NCI-H460 (cell line): ENCODE data around the gene GPRC5B. TPM values are rescaled to one million over a fixed set of nuclear protein-coding genes. Genes with fewer than 3 reads are reported as not detected.

Source experiments
- DNase-seq: peaks from one replicate; pipeline ENCODE4 v3.0.0-alpha.2; 2016; ENCODE audit warnings: low read depth; ENCODE audit errors: extremely low read depth
- total RNA-seq: library from RNA; depleted of rRNA; stranded (reverse); fragments of >200 nt; shearing (Covaris generic); gene quantifications from 2 replicates; pipeline ENCODE4 v1.2.3, GENCODE V29; 2014

The GPRC5B gene
- total RNA-seq, 1 experiment from 2014 or later, result 0.10 TPM

DNA sequence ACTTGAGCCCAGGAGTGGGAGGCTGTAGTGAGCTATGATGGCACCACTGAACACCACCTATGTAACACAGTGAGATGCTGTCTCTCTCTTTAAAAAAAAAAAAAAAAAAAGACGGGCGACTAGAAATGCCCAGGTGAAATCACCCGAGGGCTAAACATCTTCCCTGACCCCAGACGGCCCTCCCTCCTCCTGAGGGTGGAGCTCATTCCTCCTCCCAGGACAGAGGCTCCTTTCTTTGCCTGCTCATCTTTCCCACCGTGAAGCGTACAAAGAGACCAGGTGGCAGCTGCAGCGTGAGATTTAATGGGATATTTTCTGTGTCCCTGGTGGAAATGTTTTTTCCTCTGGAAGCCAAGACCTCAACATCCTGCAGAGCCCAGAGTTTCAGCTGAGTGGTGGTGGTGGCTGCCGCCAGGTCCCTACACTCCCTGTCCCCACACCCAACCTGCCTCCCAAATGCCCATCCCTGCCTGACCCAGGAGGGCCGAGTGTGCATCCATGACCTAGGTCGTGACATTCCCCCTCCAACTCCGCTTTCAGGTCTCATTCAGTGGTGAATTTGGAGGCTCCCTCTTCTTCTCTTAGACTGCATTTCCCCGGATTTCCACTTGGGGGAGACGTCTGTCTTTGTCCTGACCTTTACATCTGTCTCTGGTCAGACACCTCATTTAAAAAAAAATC lies 14.4 kb upstream of the GPRC5B start:
- peak; percentile 64 for DNase-seq

DNA sequence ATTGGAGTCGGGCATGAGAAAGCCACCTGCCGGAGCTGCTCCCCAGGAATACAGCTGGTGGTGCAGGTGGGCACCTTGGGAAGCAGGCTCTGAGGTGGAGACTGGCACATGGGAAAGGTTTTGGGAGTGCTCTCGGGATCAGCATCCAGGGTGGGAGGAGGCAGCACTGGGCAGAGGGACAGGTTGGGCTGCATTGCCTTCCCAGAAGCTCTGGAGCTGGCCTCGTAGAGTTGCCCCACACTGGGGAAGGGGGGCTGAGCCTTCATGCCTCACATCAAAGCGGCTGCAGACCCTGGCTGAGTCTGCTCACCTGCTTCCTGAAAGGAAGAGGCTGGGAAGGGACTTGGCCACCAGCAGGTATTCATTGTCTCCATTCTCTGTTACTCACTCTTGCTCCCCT lies 13.5 kb upstream of the GPRC5B start:
- DNase-seq, result no peak

DNA sequence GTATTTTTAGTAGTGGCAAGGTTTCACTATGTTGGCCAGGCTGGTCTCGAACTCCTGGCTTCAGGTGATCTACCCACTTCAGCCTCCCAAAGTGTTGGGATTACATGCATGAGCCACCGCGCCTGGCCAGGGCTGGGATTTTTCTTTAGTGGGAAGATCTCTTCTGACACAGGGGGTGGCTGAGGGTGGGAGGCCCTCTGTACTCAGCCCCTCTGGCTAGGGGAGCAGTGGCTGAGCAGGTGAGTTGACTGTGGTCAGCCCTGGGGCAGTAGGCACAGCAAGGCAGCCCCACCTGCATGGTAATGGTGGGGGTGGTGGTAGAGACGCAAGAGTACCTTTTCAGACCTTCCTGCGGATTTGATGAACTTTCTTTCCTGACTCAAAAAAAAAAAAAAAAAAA lies 12.3 kb upstream of the GPRC5B start:
- no peak for DNase-seq

DNA sequence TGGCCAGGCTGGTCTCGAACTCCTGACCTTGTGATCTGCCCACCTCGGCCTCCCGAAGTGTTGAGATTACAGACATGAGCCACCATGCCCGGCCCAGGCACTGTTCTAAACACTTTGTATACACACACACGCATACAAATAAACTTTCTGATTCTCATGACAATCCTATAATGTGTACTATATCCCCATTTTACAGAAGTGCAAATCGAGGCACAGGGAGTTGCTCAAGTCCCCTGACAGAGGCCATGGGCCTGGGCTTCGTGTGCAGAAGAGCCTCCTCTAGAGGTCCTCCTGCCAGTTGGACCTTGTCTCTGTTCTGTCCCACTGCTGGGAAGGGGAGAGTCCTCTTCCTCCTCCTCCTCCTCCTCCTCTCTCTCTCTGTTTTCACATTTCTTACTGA lies 9.9 kb upstream of the GPRC5B start:
- no peak for DNase-seq

DNA sequence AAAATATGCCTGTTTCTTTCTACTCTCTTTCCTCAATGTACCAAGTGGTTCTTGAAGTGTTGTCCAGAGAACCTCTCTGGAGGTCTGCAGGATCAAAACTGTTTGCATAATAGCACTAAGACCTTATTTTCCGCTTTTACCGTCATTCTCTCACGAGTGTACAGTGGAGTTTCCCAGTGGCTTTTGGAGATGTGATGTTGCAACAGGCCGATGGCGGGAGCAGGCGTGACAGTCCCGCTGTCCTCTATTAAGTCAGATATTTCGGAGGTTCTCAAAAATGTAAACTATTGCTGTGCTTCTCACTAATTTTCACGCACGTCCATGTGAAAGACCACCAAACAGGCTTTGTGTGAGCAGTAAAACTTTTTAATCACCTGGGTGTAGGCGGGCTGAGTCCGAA lies 8.3 kb upstream of the GPRC5B start:
- DNase-seq, result no peak

DNA sequence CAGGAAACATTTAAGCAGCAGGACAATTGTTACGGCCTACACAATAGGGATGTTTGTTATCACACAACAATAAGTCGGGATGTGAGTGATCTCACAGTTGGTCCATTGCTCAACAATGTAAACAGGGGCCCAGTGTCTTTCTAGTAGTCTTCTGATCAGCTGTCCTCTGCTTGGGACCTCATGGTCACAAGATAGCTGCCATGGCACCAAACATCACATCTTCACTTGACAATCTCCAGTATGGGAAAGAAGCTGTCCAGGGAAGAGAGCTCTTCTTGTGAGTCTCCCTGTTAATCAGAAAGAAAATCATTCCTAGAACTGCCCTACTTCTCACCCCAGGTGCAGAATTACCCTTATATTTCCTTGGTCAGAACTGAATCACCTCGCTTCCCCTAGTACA lies 6.3 kb upstream of the GPRC5B start:
- no peak for DNase-seq

DNA sequence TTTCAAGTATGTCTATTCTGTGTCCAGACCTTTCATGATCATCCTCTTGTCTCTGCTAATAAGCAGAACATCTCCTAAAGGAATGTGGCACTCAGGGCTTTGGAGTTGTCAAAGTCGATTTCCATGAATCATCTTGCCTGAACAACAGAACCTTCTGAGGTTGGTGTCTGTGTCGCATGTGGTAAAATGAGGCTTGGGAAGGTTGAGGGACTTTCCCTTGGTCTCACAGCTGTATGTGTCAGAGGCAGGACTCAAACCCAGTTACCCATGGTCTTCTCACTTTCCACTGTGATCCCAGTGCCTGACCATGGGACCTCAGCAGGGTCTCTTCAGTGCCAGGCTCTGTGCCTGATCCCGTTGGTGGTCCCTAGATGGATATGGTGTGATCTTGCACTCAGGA lies 4.2 kb upstream of the GPRC5B start:
- DNase-seq, result no peak

DNA sequence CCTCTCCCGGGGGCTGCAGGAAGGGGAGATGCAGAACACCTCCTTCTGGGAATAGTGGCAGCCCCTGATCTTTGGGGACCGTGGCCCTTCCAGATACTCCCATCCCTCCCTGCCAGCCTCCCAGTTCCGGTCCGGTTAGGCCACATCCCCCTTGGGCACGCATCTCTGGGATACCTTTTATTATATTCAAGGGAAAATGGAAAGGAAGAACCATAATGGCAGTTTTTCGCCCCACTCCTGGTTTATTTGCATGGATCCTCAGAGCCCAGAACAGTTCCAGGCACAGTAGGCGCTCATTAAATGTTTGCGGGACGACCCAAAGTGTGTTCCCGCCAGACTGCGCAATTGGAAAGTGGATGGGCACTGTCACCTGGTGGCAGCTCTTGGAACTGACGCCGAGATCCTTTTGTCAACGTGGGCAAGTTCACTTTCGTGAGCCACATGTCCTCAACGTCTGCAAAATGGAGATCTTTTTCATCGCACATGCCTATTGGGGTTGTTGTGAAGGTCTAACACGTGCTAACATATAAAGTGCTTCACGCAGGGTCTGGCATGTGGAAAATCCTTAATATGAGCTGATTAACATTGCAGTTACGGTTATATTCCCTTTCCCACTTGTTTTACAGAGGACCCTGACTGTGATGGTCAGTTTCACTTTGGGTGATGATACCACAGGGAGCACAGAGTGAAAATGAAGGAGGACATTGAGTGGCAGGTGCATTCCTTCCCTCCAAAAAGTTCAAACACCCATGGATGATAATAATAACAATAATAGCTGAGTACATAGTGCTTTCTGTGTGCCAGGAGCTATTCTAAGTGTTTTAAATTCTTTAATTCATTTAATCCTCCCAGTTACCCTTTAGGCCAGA lies 1.7 kb upstream of the GPRC5B start:
- peak; percentile 70 for DNase-seq

DNA sequence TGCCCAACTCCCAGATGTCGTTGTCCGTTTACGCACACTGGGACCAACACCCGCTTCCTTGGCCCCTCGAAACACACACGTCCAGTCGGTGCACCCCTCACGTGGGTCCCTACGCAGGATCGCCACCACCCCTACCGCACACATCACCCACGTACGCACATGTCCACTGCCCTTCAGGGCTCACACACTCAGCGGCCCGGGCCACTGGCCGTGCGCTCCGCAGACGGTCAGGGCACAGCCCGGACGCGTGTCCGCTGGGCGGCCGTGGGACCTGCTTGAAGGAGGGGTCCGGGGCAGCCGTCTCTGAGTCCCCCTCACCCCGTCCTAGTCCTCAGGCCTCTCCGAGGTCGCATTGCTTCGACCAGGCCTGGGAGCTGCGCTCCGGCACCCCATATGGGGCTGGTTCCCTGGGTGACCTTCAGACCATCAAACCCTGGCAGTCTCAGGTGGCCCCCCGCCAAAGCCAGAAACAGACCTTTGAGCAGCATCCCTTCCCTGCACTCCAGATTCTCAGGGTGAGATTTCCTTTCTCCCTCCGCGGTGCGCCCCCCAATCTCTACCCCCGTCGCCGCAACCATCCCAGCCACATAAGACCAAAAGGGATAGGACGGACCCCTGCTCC lies 914 bp upstream of the GPRC5B start:
- no peak for DNase-seq

DNA sequence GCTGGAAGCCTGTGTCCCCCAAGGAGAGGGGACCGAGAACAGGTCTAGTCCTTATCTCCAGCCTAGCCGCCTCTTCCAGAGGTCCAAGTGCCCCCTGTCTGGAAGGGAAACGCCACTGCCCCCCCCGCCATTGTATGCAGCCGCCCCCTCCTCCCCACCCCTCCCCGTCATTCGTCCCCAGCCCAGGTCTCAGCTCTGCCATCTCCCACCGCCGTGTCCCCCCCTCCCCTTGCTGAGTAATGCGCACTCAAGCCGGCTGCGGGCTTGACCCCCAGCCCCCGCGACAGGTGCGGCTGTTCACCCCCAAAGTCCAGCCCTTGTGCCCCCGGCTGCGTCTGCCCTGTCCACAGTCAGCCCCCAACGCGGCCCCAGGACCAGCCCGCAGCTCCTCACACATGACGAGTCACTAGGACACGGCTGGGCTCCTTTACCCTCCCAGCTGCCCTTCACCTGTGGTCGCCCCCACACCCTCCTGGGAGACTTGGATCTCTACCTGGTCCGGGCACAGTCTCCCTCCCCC lies 622 bp downstream of the GPRC5B start:
- DNase-seq, result no peak

DNA sequence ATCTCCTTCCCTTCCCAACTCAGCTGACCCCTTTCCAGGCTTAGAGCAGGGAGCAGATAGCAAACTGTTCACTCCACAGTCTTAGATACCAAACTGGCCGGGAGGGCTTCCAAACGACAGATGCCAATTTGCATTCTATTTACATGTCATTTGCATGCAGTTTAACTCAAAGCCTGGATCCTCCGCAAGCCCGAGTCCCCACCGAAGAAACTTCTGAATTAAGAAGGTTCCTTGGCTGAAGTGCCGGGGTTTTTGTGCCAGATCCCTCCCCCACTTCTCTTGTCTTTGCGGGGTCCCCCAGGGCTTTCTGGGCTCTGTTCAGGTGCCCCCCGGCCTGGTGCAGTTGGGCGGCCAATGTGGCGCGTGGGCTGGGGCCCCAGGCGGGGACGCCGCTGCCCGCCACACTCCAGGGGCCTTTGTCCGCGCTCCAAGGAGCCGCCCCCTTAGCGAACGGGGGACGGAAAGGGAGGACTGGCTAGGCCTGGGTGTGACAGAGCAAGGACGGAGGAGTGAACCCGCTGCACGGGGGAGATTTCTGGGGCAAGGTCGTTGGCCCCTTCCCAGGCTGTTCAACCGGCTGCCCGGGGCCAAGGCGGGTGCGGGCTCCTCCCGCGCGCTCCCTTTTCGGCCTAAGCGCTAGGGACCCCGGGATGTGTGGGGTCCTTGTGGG lies 1.2 kb downstream of the GPRC5B start:
- DNase-seq, result no peak

DNA sequence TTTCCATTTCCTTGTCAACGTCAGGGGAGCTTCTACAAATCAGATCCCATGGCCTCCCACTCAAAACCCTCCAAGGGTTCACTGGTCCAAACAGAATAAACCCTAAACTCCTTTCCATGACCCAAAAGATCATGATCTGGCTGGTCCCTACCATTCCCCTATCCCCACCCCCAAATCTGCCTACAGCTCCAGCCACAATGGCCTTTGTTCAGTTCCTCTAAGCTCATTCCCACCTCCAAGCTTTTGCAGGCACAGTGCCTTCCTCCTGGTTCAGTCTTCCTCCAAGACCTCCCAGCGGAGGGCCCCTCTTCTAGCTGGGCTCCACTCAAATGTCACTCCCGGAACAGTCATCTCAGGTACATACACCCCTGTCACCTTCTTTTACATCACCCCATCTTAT lies 2.0 kb downstream of the GPRC5B start:
- no peak for DNase-seq

DNA sequence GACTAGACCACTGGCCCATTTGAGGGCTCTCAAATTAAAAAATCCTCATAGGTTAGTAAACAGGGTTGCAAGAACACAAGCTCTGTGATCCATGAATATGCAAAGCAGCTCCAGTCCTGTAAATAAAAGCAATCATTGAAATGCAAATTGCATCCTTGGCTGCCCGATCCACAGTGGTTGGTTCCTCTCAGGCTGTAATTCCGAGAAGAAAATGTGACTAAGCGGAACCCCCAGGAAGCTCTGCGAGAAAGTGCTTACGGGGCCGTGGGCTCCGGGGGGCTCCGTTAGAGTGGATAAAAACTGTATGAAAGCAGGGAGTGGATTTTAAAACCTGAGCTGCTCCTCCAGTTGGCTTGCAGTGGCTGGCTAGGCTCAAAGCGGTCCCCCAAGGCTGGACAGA lies 2.5 kb downstream of the GPRC5B start:
- DNase-seq, result no peak

DNA sequence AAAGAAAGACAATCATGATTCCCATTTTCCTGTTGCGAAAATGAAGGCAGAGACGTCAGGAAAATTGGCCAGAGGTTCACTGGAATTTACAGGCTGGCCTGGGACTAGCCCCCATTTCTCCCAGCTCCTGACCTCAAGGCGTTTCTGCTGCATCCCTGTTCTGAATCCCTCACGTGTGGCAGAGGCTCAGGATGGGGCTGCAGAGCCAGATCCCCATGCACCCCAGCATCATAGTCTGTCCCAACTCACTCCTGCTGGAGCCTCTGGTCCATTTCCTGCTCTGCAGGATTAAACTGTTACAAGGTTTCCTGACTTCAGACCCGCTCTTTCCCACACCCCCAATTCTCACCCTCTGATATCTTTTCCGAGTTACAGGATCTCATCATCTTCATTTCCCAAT lies 2.9 kb downstream of the GPRC5B start:
- DNase-seq, result no peak

DNA sequence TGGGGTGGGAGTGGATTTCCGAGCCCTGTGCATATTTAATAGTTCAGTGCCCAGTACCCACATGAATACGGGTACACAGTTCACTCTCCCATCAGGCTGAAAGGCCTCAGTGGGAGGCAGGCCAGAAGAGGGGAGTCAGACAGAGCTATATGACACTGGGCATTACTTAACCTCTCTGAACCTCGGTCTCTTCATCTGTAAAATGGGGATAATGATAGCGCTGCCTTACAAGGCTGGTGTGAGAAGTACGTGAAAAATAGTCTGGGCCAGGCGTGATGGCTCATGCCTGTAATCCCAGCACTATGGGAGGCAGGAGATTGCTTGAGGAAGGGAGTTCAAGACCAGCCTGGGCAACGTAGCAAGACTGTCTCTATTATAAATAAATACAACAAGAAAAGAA lies 3.6 kb downstream of the GPRC5B start:
- DNase-seq, result no peak

DNA sequence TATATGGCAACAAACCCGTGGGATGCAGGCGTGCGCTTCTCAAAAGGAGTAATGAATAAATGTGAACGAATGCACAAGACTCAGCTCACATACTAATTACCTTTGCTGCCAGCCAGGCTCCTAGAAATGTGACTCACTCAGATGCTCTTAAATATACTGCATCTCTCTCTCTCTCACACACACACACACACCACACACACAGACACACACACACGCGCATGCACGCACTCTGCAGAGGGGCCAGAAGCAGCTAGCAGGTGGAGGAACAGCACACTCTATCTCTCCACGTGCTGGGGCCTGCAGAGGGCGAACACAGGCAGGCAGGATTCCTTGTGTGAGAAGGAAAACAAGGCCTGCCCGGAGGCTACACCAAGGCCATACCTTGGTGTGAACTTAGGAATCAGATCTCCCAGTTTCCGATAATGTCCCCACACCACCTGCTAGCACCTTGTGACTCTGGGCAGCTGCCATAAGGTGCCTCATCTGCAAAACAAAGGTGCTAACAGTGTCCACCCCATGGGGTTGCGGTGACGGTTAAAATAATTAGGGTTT lies 5.3 kb downstream of the GPRC5B start:
- no peak for DNase-seq

DNA sequence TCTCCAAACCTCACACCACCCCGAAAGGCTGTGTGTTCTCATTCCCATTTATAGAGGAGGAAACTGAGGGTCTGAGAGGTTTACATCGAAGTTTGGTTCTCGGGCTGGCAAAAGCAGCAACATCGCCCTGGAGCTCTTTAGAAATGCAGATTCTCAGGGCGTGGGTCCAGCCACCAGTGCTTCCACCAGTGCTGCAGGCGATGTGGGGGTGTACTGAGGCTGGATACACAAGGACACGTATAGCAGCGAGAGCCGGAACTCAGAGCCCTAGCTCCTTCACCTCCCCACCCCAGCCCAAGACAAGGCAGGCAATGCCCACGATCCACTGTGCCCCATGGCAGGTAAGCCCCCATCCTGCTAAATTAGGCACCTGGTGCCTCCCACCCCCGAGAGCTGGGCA lies 5.9 kb downstream of the GPRC5B start:
- no peak for DNase-seq

DNA sequence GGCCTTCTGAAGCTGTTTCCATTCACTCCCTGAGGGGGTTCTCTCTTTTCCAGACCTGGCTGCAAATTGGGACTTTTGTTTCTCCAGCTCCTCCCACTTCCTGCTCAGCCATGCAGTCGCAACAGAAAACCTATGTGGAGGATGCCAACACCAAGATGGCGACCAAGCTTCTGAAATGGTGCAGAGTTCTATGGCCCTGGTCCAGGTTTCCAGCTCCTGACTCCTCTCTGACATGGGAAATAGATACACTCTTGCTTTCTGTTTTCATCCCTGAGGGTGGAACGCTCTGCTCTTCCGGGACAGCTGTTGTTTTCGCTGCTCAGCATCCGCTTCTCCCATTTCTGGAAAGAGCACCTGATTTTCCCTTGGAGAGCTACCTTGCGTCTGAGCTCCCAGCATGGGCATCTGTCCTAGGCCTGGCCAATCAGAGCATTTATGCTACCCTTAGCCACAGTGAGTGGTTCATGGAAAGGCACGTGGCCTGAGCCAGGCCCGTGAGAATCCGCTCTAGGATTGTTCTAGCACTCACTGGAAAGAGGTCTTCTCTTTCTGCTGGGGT lies 8.1 kb downstream of the GPRC5B start:
- no peak for DNase-seq

DNA sequence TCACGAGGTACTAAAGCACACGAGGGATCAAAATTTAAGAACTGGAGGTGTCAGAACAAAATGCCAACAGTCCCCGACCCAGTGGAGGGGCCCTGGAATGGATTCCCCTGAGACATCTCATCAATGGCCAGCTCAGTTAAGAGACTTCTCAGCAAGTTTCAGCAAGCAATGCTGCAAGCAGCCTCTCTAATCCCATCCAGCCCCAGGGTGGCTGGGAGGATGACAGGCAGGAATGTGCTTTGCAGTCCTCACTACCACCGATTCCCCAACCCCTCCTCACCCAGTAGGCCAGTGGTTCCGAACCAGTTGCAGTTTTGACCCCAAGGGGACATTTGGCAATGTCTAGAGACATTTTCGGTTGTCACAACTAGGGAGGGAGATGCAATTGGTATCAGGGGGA lies 8.7 kb downstream of the GPRC5B start:
- no peak for DNase-seq

DNA sequence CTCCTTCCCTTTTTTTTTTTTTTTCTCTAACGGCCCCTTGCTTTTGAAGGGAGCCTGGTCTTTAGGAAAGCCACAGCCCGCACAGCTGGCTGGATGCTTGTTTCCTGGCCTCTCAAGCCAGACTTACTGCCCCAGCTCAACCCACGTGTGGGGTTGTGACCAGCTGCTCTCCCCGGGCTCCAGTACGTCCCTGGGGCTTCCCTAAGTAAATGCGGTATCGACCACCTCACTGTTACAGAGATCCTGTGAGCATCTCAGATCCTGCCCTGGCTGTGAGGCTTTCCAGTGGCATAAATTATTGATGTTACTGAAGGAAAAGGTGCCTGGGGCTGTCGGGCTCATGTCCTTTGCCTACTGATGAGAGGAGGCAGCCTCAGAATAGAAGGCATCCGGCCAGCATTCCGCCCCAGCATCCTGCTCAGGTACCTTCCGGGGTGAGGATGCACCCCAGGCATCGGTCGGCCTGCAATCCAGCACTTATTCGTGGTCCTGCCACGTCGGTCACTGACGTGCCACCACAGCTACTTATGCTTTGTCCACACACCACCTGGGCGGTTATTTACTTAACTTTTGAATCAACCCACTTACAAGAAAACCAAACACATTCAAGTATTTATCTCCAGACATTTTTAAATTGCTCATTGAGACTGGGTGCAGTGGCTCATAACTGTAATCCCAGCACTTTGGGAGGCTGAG lies 9.6 kb downstream of the GPRC5B start:
- no peak for DNase-seq
